Fibroblast of skin of right biceps (primary cell): ENCODE measurements around the gene CSRP3.

ENCODE experiments used
- DNase-seq: peaks from one replicate; pipeline ENCODE4 v3.0.0-alpha.2; 2013

Gene CSRP3

DNA sequence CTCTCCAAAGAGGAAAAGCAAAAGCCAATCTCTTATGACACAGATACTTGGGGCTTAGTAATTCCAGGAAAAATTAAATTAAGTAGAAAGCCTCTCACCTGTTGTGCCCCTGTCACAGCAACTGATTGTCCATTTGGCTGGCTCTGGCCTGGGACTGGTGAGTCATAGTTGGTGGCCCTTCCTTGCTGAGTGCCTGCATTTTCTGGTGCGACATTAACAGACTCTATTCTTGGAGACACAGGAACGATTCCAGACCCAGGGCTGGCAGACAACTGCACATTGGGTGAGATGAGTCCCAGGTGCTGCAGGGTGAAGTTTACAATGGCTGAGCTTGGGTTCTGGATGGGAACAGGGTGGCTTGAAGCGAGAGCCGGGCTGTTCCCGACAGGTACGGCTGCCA, 23.3 kb upstream of the CSRP3 start:
- DNase-seq: no peak

DNA sequence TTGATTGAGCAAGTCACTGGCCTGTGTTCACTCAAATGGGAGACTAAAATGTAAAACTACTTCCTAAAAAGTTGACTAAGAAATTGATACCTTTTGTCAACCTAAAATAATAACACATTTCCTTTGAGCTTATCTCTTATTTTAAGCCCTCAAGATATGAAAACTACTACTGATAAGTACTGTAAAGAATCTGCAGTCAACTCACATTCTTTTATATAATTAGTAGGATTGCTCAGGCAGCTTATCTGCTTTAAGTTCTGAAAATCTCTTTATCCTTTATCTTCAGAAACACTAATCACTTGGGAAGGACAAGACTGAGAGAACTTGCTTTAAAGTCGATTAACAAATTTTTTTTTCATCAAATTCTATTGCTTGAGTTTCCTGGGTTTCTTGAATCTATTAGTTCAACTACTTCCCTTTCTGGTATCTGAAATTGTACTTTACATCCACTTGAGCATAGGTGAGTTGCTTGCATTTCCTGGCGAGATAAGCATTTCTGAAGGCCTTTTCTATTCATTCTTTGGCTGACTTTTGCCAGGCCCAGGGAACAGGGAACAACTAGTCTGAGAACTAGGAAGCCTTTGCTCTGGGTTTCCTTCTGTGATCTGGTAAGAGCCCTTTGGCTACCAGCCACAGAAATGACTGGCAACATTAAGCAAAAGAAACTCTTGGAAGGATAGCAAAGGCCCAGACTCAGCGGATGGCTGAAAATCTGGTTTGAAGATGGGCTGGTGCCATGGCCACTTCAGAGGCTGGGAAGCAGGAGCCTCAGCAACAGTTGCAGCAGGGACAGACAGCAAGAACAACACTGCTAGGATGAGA, 19.3 kb upstream of the CSRP3 start:
- DNase-seq: no peak

- DNase-seq: no peak
Observed at GRCh38 chr11:19218786-19219460, 17.1 kb upstream of the CSRP3 start.

- DNase-seq: no peak
Observed at GRCh38 chr11:19218216-19218615, 16.4 kb upstream of the CSRP3 start.

DNA sequence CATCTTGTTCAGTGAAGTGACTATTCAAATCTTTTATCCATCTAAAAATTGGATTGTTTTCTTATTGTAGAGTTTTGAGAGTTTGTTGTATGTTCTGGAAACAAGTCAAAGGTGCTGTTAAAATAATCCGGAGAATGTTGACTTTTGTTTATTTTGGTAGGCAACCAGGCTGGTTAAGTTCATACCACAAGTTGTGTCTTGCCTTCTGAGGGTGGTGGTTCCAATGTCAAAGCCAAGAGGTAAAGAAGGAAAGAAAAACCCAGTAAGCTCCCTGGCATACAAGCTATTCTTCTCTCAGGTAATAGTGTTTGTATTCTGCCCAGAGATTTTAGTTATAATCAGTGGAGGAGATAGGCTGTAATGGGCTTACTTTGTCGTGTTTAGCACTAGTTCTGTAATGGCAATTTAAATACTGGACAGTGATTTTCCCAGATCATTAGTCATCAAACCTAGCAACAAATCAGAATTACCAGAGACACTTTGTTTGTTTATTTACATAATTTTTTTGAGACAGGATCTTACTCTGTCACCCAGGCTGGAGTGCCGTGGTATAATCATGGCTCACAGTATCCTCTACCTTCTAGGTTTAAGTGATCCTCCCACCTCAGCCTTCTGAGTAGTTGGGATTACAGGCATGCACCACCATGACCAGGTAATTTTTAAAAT, 15.1 kb upstream of the CSRP3 start:
- DNase-seq: no peak

DNA sequence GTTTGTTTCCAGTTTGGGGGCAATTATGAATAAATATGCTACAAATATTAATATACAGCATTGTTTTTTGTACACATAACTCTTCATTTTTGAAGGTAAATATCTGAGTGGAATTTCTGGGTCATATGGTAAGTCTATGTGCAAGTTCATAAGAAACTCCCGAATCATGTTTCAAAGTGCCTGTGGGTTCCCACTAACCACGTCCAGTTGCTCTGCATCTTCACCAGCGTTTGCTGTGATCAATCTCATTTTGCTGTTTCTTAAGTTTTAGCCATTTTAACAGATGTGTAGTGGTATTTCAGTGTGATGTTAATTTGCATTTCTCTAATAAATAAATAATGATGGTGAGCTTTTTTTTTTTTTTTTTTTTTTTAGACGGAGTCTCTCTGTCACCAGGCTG, 14.2 kb upstream of the CSRP3 start:
- DNase-seq: no peak

DNA sequence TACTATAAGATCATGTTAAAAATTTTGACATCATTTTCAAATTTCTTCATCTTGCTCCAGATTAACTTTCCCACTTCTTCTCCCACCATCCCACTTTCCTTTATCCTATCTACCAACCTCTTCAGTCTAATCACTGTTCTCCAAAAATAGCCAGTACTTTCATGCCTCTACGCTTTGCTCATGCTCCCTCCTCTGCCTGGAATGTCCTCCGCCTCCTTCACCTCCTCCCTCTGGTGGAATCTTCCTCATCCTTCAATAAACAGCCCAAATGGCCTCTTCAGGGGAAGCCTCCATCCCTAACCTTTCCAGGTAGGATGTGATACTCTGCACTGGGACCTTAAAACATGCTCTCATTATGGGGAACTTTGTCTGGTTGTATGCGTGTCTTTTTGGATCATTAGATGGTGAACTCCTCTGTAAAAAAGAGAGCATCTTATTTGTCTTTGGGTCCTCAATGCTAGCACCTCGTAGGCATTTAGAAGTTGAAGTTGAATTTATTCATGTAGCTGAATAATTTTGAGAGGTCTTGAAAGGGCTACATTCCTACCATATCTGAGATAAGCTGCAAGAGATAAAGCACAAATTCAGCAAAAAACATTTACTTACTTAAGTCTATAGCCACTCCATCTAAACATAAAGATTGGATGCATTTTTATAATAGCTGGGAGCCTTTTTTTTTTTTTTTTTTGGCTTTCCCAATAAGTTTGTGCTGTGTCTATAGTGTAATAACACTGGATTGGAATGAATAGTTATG, 8.0 kb upstream of the CSRP3 start:
- no peak for DNase-seq

DNA sequence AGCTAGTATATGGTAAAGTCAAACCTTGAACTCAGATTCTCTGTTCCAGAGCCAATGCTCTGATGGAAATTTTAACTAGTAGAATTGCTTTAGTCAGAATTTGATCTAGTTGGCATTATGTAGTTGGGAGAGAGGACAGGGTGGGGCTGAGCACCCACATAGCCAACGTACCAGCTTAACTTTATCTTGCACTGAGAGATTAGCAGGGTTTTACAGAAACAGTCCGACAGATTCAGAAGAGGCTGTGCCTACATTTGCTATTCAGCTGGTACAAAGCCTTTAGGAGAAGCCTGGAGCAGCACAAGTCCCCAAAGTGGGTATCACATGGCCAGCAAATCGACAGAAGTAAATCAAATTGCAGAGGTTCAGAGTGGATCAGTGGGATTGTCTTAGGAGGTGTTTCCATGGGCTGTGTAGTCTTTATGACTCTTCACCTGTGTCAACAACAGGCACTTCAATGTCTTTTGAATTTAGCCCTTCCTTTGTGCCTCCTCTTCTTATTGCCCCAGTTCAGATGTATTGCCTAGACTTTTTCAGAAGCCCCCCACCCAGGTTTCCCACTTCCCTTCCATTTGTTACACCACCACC, 7.3 kb upstream of the CSRP3 start:
- DNase-seq: no peak

DNA sequence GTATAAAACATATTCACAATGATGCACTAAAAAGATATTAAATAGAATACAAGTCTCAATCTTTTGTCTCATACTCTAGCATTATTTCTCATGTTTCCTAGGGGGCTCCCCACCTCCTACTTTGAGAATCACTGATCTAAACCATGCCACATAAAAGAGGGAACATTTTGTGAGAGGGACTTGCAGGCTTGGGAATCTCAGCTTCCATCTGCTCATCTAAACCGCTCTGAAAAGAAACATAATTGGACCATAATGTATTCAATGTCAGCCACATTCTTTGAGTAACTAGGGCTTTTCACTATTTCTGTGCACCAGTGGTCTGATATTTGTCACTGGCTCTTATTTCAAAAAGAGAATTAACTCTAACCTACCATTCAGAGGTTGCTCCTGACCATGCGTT, 6.4 kb upstream of the CSRP3 start:
- DNase-seq: no peak

GRCh38 chr11:19204836-19205235, 3.1 kb upstream of the CSRP3 start:
- no peak for DNase-seq

DNA sequence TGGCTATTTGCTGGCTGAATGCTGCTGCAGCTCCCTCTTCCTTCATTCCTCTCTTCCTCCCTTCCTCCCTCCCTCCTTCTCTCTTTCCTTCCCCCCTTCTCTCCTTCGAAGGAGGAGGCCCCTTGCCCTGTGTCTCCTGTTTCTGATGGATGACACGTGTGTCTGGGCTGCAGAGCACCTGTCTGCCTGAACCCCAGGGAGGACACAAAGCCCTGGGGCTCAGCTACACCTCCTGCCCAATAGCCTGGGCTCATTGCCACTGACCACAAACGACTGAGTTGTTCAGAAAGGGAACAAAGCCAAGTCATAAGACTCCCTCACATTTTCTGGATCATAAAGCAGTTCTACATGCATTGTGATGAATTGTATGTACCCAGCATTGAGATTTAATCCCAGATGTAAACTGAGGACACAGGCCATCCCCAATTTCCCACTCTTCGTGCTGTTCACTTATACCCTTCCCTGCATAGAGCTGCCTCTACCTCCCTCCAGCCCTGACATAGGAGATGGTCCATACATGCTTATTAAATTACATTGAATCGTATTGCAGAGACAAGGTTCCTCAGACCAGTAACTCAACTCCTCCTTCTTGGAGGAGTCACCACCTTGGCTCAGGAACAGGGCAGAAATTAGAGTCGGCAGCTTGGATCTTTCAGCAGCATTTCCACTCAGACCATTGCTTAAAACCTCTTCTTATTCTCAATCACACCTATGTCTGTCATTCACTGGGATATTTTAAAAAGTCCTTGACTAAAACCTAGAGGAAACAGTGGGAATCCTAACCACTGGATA, 1.2 kb downstream of the CSRP3 start:
- peak; percentile 63 for DNase-seq

DNA sequence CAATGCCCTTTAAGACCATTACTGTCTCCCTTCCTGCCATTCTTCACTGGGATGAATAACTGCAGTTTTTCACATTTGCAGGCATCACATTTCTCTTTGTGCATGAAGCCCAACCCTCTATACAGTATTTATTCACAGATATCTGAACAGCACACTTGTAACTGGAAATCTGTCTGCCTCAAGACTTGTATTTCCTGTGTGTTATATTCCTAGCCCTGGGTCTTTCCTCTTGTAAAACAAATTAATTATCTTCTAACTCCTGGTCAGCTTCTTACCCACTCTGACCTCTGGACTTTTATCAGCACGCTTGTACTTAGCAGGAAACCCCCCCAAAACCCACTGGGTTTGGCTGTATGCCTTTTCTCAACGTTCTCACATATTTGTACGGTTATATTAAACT, 2.0 kb downstream of the CSRP3 start:
- no peak for DNase-seq

DNA sequence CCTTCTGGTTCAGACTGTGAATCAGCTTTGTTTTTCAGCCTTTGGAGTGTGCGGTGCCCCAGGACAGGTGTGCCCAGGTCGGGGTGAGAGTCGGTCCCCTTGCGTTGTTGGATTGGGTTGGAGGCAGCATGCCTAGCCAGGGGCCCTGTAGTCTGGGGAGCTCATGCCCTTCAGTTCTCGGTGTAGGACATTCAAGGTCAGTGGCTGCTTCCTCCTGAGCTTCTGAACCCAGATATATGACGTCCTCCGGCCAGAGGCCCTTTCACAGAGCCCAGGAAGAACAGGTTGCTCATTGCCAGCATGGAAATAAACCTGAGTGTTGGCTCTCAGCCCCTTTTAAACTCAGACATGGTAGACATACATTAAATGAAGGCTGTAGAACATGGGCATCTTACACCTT, 2.7 kb downstream of the CSRP3 start:
- no peak for DNase-seq

GRCh38 chr11:19196432-19196831, 5.4 kb downstream of the CSRP3 start:
- no peak for DNase-seq

GRCh38 chr11:19194620-19195308, 7.0 kb downstream of the CSRP3 start:
- no peak for DNase-seq

DNA sequence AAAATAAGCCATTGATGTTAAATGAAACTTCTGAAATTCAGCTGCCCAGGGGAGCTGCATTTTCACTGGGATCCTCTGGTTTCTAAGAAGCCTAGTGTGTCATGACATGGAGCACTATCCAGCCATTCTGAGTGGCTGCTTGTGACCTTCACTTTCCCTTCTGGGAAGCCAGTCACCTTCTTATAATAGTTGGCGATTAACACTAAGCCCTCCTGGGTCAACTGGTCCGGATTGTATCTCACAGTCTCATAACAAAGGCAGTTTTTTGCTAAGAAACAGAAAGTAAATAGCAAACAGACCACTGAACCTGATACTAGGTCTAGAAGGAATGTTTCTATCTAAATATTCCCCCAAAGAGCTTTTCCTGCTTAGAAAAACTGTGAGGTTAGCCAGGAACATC, 7.9 kb downstream of the CSRP3 start:
- DNase-seq: no peak

DNA sequence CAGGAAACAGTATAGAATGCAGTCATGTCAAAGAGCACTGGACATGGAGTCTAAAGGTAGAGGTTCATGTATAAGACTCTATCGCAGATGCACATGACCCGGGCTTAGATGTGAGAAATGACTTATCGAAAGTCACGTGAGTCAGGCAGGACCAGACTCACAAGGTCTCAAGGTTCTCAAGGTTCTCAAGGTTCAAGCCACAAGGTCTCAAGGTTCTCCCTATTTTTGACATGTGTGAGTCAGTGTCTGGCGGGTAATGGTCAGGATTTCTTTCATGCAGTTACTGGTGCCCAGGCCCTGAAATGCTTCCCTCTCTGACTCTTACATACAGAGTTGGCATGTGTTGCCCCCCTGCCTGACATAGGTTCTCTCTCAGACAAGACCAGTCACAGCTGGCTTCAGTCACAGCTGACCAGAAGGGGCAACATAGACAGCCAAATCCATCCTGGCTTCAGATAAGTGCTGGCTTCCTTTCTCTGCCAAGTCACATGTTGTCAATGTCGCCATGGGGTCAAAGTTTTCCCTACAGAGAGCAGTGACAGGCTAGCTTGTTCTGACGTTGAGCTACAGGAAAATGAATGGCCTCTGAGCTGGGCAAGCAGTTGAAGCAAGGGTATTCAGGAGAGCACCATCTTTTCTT, 10.1 kb downstream of the CSRP3 start:
- DNase-seq: no peak

- no peak for DNase-seq
Observed at GRCh38 chr11:19187833-19188258, 13.9 kb downstream of the CSRP3 start.

- peak; percentile 15 for DNase-seq
Observed at GRCh38 chr11:19187114-19187832, 14.5 kb downstream of the CSRP3 start.

- no peak for DNase-seq
Observed at GRCh38 chr11:19185516-19186052, 16.2 kb downstream of the CSRP3 start.
